HL-60 (cell line): ENCODE data around the gene C16orf95.

Experiments used
- DNase-seq, 2 experiments: peaks; one replicate each; pipeline ENCODE4 v3.0.0-alpha.2; 2010 to 2020; ENCODE audit warnings: low read depth in 1 of 2, low spot score in 1 of 2
- H3K27ac ChIP-seq: fragments of 250-450 bp; sonication (Bioruptor Pico); replicated peaks from 2 replicates; pipeline ENCODE4 v1.5.1; 2020; ENCODE audit warnings: mild to moderate bottlenecking, moderate library complexity
- H3K27me3 ChIP-seq: fragments of 250-450 bp; sonication (Bioruptor Pico); 2 replicates; pipeline ENCODE4 v1.5.1; 2021; ENCODE audit warnings: mild to moderate bottlenecking, moderate library complexity; ENCODE audit not compliant: insufficient read depth, poor library complexity, severe bottlenecking
- H3K4me3 ChIP-seq: replicated peaks from 2 replicates; pipeline ENCODE4 v1.5.1; 2011; ENCODE audit warnings: mild to moderate bottlenecking, control low read depth, low read length; ENCODE audit not compliant: insufficient read depth
- CTCF ChIP-seq: IDR thresholded peaks from one replicate; pipeline ENCODE4 v1.5.1; 2011; ENCODE audit warnings: low read length, control low read depth, inconsistent platforms; ENCODE audit not compliant: insufficient read depth
- GABPA ChIP-seq: IDR thresholded peaks from 2 replicates; pipeline ENCODE4 v1.6.1; 2012; ENCODE audit warnings: low read depth
- POLR2AphosphoS5 ChIP-seq: IDR thresholded peaks from 2 replicates; pipeline ENCODE4 v1.6.1; 2012; ENCODE audit warnings: low read depth
- REST ChIP-seq: IDR thresholded peaks from 2 replicates; pipeline ENCODE4 v1.6.1; 2012; ENCODE audit warnings: low read depth; ENCODE audit not compliant: insufficient replicate concordance
- SPI1 ChIP-seq: IDR thresholded peaks from 2 replicates; pipeline ENCODE4 v1.6.1; 2012; ENCODE audit warnings: low read depth, mild to moderate bottlenecking, borderline replicate concordance

Gene C16orf95

GRCh38 chr16:87360862-87361610, 43.8 kb upstream of the C16orf95 start:
- no peaks in the 10 kb centered on the region for H3K27me3 ChIP-seq
- TF ChIP-seq SPI1 (no peak), GABPA (no peak), POLR2AphosphoS5 (no peak), CTCF (no peak), REST (no peak)
- no peak overlapping the region for H3K4me3 ChIP-seq
- DNase-seq: no peak
- H3K27ac ChIP-seq: no peak overlapping the region

- Histone ChIP-seq H3K27ac (no peak overlapping the region), H3K4me3 (no peak overlapping the region), H3K27me3 (no peaks in the 10 kb centered on the region)
- DNase-seq: no peak
- no peak for TF ChIP-seq REST
- TF ChIP-seq POLR2AphosphoS5: no peak
- no peak for TF ChIP-seq GABPA
- TF ChIP-seq SPI1: no peak
- TF ChIP-seq CTCF: no peak
Observed at GRCh38 chr16:87359121-87359520, 41.9 kb upstream of the C16orf95 start.

- Histone ChIP-seq H3K27me3 (no peaks in the 10 kb centered on the region), H3K27ac (no peak overlapping the region), H3K4me3 (no peak overlapping the region)
- DNase-seq: no peak
- TF ChIP-seq POLR2AphosphoS5 (no peak), SPI1 (no peak), CTCF (no peak), REST (no peak), GABPA (no peak)
Observed at GRCh38 chr16:87358696-87359095, 41.5 kb upstream of the C16orf95 start.
